Left lobe of liver (tissue), 2 donors: ENCODE data around the gene SGPP2. TPM values are rescaled to one million over a fixed set of nuclear protein-coding genes. Genes with fewer than 3 reads are reported as not detected.

ENCODE experiments used
- ATAC-seq: fragments of 200-7000 bp; cut with Tn5 transposase; one replicate; pipeline ENCODE4 v1.9.1; 2020; ENCODE audit warnings: mild to moderate bottlenecking, moderate library complexity
- DNase-seq: peaks from one replicate; pipeline ENCODE4 v3.0.0-alpha.2; 2020; ENCODE audit warnings: low spot score
- total RNA-seq: library from RNA; stranded (reverse); gene quantifications from one replicate; pipeline ENCODE4 v1.2.1, GENCODE V29; 2021
- donor health status: DM: no; HTN: no; CAD: no; lungs with moderate emphysema.
- donor health status: DM: no; HTN: yes; CAD: no.

The SGPP2 gene
- total RNA-seq, 1 donor from 2014 or later, result 0.23 TPM

- no peak for DNase-seq
- no peak for ATAC-seq
Observed at GRCh38 chr2:222521099-222521498, 96.8 kb downstream of the SGPP2 start.

- ATAC-seq (no peak), DNase-seq (no peak)
Observed at GRCh38 chr2:222522082-222522481, 97.7 kb downstream of the SGPP2 start.

GRCh38 chr2:222523783-222524544 lies 99.6 kb downstream of the SGPP2 start:
- DNase-seq (no peak), ATAC-seq (no peak)

GRCh38 chr2:222525811-222526210 lies 101.5 kb downstream of the SGPP2 start:
- no peak for ATAC-seq
- no peak for DNase-seq

GRCh38 chr2:222526480-222527277 lies 102.3 kb downstream of the SGPP2 start:
- DNase-seq (no peak), ATAC-seq (no peak)

GRCh38 chr2:222532315-222532714 lies 108.0 kb downstream of the SGPP2 start:
- no peak for ATAC-seq
- DNase-seq, result no peak

GRCh38 chr2:222535477-222535876 lies 111.1 kb downstream of the SGPP2 start:
- no peak for DNase-seq
- ATAC-seq, result no peak

- DNase-seq (no peak), ATAC-seq (no peak)
Observed at GRCh38 chr2:222538535-222538934, 114.2 kb downstream of the SGPP2 start.

- no peak for ATAC-seq
- no peak for DNase-seq
Observed at GRCh38 chr2:222544661-222545060, 120.3 kb downstream of the SGPP2 start.

- ATAC-seq (no peak), DNase-seq (no peak)
Observed at GRCh38 chr2:222545823-222546795, 121.8 kb downstream of the SGPP2 start.

- ATAC-seq (no peak), DNase-seq (no peak)
Observed at GRCh38 chr2:222547083-222547482, 122.7 kb downstream of the SGPP2 start.

- no peak for DNase-seq
- no peak for ATAC-seq
Observed at GRCh38 chr2:222548992-222549391, 124.6 kb downstream of the SGPP2 start.

- no peak for ATAC-seq
Observed at GRCh38 chr2:222554517-222554916, 130.2 kb downstream of the SGPP2 start.

GRCh38 chr2:222561151-222561550 lies 136.8 kb downstream of the SGPP2 start:
- ATAC-seq (no peak), DNase-seq (no peak)

More at GRCh38 chr2:222554517-222554916, 130.2 kb downstream of the SGPP2 start:
- DNase-seq, result no peak

GRCh38 chr2:222561817-222562645 lies 137.7 kb downstream of the SGPP2 start:
- ATAC-seq (peak; percentile 72), DNase-seq (no peak)

GRCh38 chr2:222563106-222563718 lies 138.9 kb downstream of the SGPP2 start:
- ATAC-seq, result no peak
- DNase-seq, result no peak

- DNase-seq (no peak), ATAC-seq (no peak)
Observed at GRCh38 chr2:222563936-222564335, 139.6 kb downstream of the SGPP2 start.

GRCh38 chr2:222566229-222566628 lies 141.9 kb downstream of the SGPP2 start:
- ATAC-seq (no peak), DNase-seq (no peak)

- DNase-seq (no peak), ATAC-seq (no peak)
Observed at GRCh38 chr2:222568865-222569264, 144.5 kb downstream of the SGPP2 start.

GRCh38 chr2:222569826-222570225 lies 145.5 kb downstream of the SGPP2 start:
- no peak for DNase-seq
- ATAC-seq, result no peak
